ENCODE data around the gene EXOC4. TPM values are rescaled to one million over a fixed set of nuclear protein-coding genes. Genes with fewer than 3 reads are reported as not detected.

EXOC4 gene
- total RNA-seq, 1 donor from 2014 or later: 145 TPM

- Mint-ChIP-seq H3K4me3 (ENCODE audit: low read depth) (no peak overlapping the region), H3K36me3 (ENCODE audit: insufficient read depth) (no peaks in the 10 kb centered on the region), H3K9me3 (ENCODE audit: low read depth) (peaks cover 3% of the 10 kb centered on the region), H3K4me1 (ENCODE audit: low read depth) (peaks cover 8% of the 10 kb centered on the region), H3K27ac (no peak overlapping the region), H3K27me3 (no peaks in the 10 kb centered on the region)
- DNase-seq (ENCODE audit: low spot score, unreplicated experiment): no peak
- TF ChIP-seq CTCF (IDR thresholded peaks at IDR 0.05; ENCODE audit: unreplicated experiment): no peak
These were observed 508.6 kb downstream of the EXOC4 start for GRCh38 chr7:133761443-133761842.

GRCh38 chr7:133763076-133763640, 510.3 kb downstream of the EXOC4 start:
- no peak for DNase-seq (ENCODE audit: low spot score, unreplicated experiment)
- TF ChIP-seq CTCF (IDR thresholded peaks at IDR 0.05; ENCODE audit: unreplicated experiment): no peak
- Mint-ChIP-seq H3K27ac (no peak overlapping the region), H3K27me3 (no peaks in the 10 kb centered on the region), H3K4me1 (ENCODE audit: low read depth) (peaks cover 8% of the 10 kb centered on the region), H3K9me3 (ENCODE audit: low read depth) (peaks cover 3% of the 10 kb centered on the region), H3K36me3 (ENCODE audit: insufficient read depth) (no peaks in the 10 kb centered on the region), H3K4me3 (ENCODE audit: low read depth) (no peak overlapping the region)

- no peak overlapping the region for H3K27ac Mint-ChIP-seq
- TF ChIP-seq CTCF (IDR thresholded peaks at IDR 0.05; ENCODE audit: unreplicated experiment): no peak
- H3K4me1 Mint-ChIP-seq (ENCODE audit: low read depth): peaks cover 13% of the 10 kb centered on the region
- no peak overlapping the region for H3K4me3 Mint-ChIP-seq (ENCODE audit: low read depth)
- no peaks in the 10 kb centered on the region for H3K27me3 Mint-ChIP-seq
- H3K9me3 Mint-ChIP-seq (ENCODE audit: low read depth): no peaks in the 10 kb centered on the region
- H3K36me3 Mint-ChIP-seq (ENCODE audit: insufficient read depth): no peaks in the 10 kb centered on the region
- no peak for DNase-seq (ENCODE audit: low spot score, unreplicated experiment)
These were observed 516.8 kb downstream of the EXOC4 start for GRCh38 chr7:133769668-133770067.

- no peaks in the 10 kb centered on the region for H3K9me3 Mint-ChIP-seq (ENCODE audit: low read depth)
- DNase-seq (ENCODE audit: low spot score, unreplicated experiment): no peak
- H3K27me3 Mint-ChIP-seq: no peaks in the 10 kb centered on the region
- H3K36me3 Mint-ChIP-seq (ENCODE audit: insufficient read depth): no peaks in the 10 kb centered on the region
- no peak for TF ChIP-seq CTCF (IDR thresholded peaks at IDR 0.05; ENCODE audit: unreplicated experiment)
- peak overlapping the region; percentile 82 for H3K27ac Mint-ChIP-seq
- peaks cover 14% of the 10 kb centered on the region for H3K4me1 Mint-ChIP-seq (ENCODE audit: low read depth)
- no peak overlapping the region for H3K4me3 Mint-ChIP-seq (ENCODE audit: low read depth)
These were observed 518.1 kb downstream of the EXOC4 start for GRCh38 chr7:133770863-133771492.

GRCh38 chr7:133771788-133772419, 519.0 kb downstream of the EXOC4 start:
- no peaks in the 10 kb centered on the region for H3K36me3 Mint-ChIP-seq (ENCODE audit: insufficient read depth)
- no peak for TF ChIP-seq CTCF (IDR thresholded peaks at IDR 0.05; ENCODE audit: unreplicated experiment)
- H3K4me3 Mint-ChIP-seq (ENCODE audit: low read depth): no peak overlapping the region
- peaks cover 14% of the 10 kb centered on the region for H3K4me1 Mint-ChIP-seq (ENCODE audit: low read depth)
- no peaks in the 10 kb centered on the region for H3K27me3 Mint-ChIP-seq
- H3K9me3 Mint-ChIP-seq (ENCODE audit: low read depth): no peaks in the 10 kb centered on the region
- H3K27ac Mint-ChIP-seq: no peak overlapping the region
- DNase-seq (ENCODE audit: low spot score, unreplicated experiment): no peak

Data from progenitor cell of endocrine pancreas (in vitro differentiated cells).